CD4-positive, alpha-beta memory T cell (primary cell): Measurements from ENCODE around the gene LCMT2. TPM values are rescaled to one million over a fixed set of nuclear protein-coding genes. Genes with fewer than 3 reads are reported as not detected.

Experiments
- CTCF ChIA-PET: fragments of 350-600 bp; sonication (Branson Sonifier 250); formaldehyde crosslinking; loops from one replicate; lab custom pipeline; 2021; ENCODE audit warnings: inconsistent platforms; ENCODE audit not compliant: partially characterized antibody; lab: Charles Lee
- POLR2A ChIA-PET: fragments of 350-600 bp; sonication (Branson Sonifier 250); formaldehyde crosslinking; loops from one replicate; lab custom pipeline; 2021; ENCODE audit not compliant: partially characterized antibody; lab: Charles Lee
- DNase-seq, 5 donors: peaks; one replicate each; pipeline versions ENCODE4 v3.0.0 to v3.0.0-alpha.2; 2020 to 2022; ENCODE audit warnings: mixed read lengths in 1 of 5
- H3K27ac ChIP-seq: one replicate; pipeline ENCODE4 v1.7.0; 2013; ENCODE audit warnings: low read depth, low read length
- H3K27me3 ChIP-seq: 2 replicates; pipeline ENCODE4 v1.7.0; 2013; ENCODE audit warnings: mild to moderate bottlenecking, low read length, moderate library complexity; ENCODE audit not compliant: insufficient read depth
- H3K36me3 ChIP-seq: 2 replicates; pipeline ENCODE4 v1.7.0; 2013; ENCODE audit warnings: mild to moderate bottlenecking, low read length, moderate library complexity; ENCODE audit not compliant: insufficient read depth
- H3K4me1 ChIP-seq: 2 replicates; pipeline ENCODE4 v1.7.0; 2013; ENCODE audit warnings: mild to moderate bottlenecking, low read length, moderate library complexity; ENCODE audit not compliant: insufficient read depth
- H3K4me3 ChIP-seq, 2 donors: one replicate each; pipeline ENCODE4 v1.7.0; 2013; ENCODE audit warnings: low read length in 2 of 2, mild to moderate bottlenecking in 1 of 2
- H3K9me3 ChIP-seq, 2 donors: one replicate each; pipeline ENCODE4 v1.7.0; 2013; ENCODE audit warnings: low read length in 2 of 2, control low read depth in 1 of 2; ENCODE audit not compliant: control insufficient read depth in 1 of 2
- H3K27ac Mint-ChIP-seq, 7 donors: one replicate each; pipeline ENCODE4 v1.8.0; 2020 to 2021; ENCODE audit warnings: mixed read lengths in 7 of 7, mild to moderate bottlenecking in 6 of 7, inconsistent platforms in 3 of 7, moderate library complexity in 3 of 7
- H3K27me3 Mint-ChIP-seq, 2 donors: one replicate each; pipeline ENCODE4 v1.8.0; 2020 to 2021; ENCODE audit warnings: mixed read lengths in 2 of 2
- H3K36me3 Mint-ChIP-seq, 2 donors: one replicate each; pipeline ENCODE4 v1.8.0; 2020 to 2021; ENCODE audit warnings: mixed read lengths in 2 of 2, inconsistent platforms in 1 of 2, mild to moderate bottlenecking in 1 of 2
- H3K4me1 Mint-ChIP-seq, 4 donors: one replicate each; pipeline ENCODE4 v1.8.0; 2020 to 2021; ENCODE audit warnings: mixed read lengths in 4 of 4, mild to moderate bottlenecking in 1 of 4
- H3K4me3 Mint-ChIP-seq, 8 donors: one replicate each; pipeline ENCODE4 v1.8.0; 2020 to 2021; ENCODE audit warnings: mixed read lengths in 8 of 8, mild to moderate bottlenecking in 7 of 8, moderate library complexity in 6 of 8, inconsistent platforms in 3 of 8
- H3K9me3 Mint-ChIP-seq, 8 donors: one replicate each; pipeline ENCODE4 v1.8.0; 2020 to 2021; ENCODE audit warnings: mixed read lengths in 8 of 8, mild to moderate bottlenecking in 5 of 8, inconsistent platforms in 3 of 8, moderate library complexity in 1 of 8
- intact Hi-C: fragments of 100-400 bp; cut with micrococcal nuclease; formaldehyde crosslinking; loops from one replicate; pipeline ENCODE4 v1.15.1; 2023
- polyA plus RNA-seq, 2 donors: library from polyadenylated mRNA; unstranded; fragments of 300-500 nt; fragmentation: Illumina TruSeq; gene quantifications; one replicate each; pipeline ENCODE4 v1.2.3, GENCODE V29; 2021
- total RNA-seq, 2 experiments: library from RNA; stranded (reverse); gene quantifications; one replicate each; pipeline ENCODE4 v1.2.3, GENCODE V29; 2021

LCMT2 gene
- total and polyA plus RNA-seq, 4 experiments from 2014 or later: 3.3 to 17.8 (median 11.3) TPM

DNA sequence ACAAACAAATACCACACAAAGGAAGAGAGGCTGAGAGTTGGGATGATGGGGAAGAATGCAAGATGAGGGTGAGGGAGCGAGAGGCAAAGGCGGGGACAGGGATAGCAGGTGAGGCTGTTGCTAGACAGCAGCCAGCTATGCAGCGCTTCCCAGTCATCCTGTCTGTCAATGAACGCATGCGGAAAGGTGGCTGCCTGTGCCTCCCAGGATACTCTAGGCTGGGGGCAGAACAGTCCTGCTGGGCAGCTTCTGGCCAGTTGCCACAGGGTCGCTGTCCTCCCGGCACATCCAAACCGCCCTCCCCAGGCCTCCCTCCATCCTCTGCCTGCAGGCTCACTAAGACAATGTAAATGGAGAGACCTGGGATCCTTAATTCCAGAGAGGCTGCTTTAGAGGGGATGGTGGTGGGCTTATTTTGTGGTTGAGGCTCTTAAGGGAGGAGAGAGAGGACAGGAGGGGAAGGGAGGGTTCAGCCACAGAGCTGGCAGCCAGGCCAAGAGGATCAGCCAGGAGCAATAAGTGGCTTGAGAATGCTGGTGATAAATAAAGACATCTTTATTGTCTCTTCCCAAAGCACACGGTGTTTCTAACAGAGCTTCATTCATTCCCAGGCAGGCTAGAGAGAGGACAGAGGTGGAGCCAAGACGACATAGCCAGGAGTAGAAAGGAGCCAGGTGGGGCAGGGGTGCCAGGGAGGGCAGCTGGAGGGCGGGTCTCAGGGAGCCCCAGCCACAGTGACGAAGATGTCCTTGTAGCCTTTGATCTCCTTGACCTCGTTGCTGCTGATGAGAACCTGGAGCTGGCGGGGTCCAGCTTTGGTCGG, 54.4 kb downstream of the LCMT2 start:
- Mint-ChIP-seq H3K27me3 (peaks cover 4 to 6% of the 10 kb centered on the region in 2 donors), H3K4me1 (peaks cover 0 to 4% (median 0%) of the 10 kb centered on the region in 4 donors), H3K4me3 (no peak overlapping the region), H3K27ac (no peak overlapping the region), H3K9me3 (peaks cover 0 to 6% (median 3%) of the 10 kb centered on the region in 8 donors), H3K36me3 (no peaks in the 10 kb centered on the region)
- H3K4me1 ChIP-seq: peaks cover 3% of the 10 kb centered on the region
- intact Hi-C loops: no loop called here
- H3K27ac ChIP-seq: no peak overlapping the region
- H3K9me3 ChIP-seq: no peaks in the 10 kb centered on the region
- CTCF ChIA-PET: interaction anchor here (1.3 to 3.9 kb wide), 2 partner anchors 10 to 51 kb away, joined by 3 to 22 read pairs; no protein-coding TSS in a partner anchor
- no peak overlapping the region for H3K4me3 ChIP-seq
- no peaks in the 10 kb centered on the region for H3K27me3 ChIP-seq
- POLR2A ChIA-PET: interaction anchor here (0.6 kb wide), 1 partner anchor 13 kb away, joined by 3 read pairs; no protein-coding TSS in a partner anchor
- H3K36me3 ChIP-seq: no peaks in the 10 kb centered on the region
- no peak for DNase-seq

- POLR2A ChIA-PET: no interaction called here
- no peaks in the 10 kb centered on the region for H3K36me3 Mint-ChIP-seq
These were observed 56.2 kb downstream of the LCMT2 start for GRCh38 chr15:43274136-43274535.

More at GRCh38 chr15:43274136-43274535, 56.2 kb downstream of the LCMT2 start:
- Histone ChIP-seq H3K36me3 (no peaks in the 10 kb centered on the region), H3K4me1 (peaks cover 7% of the 10 kb centered on the region), H3K4me3 (no peak overlapping the region), H3K27me3 (no peaks in the 10 kb centered on the region), H3K27ac (no peak overlapping the region), H3K9me3 (no peaks in the 10 kb centered on the region)
- no peak for DNase-seq
- Mint-ChIP-seq H3K27me3 (peaks cover 7 to 8% of the 10 kb centered on the region in 2 donors), H3K4me1 (peaks cover 3 to 16% (median 7%) of the 10 kb centered on the region in 4 donors), H3K9me3 (peaks cover 0 to 6% (median 3%) of the 10 kb centered on the region in 8 donors), H3K27ac (peak overlapping the region in 1 of 7 donors; percentile 52), H3K4me3 (no peak overlapping the region)
- intact Hi-C loops: no loop called here
- CTCF ChIA-PET: no interaction called here

Other genes starting within 250 kb of the LCMT2 start
- 10 to 100 TPM; 48.5 to 50.6 TPM for gene UBR1, start 224.5 kb downstream of the LCMT2 start, total RNA-seq
- 10 to 100 TPM; 12.9 to 19.0 TPM for gene UBR1, start 224.5 kb downstream of the LCMT2 start, polyA plus RNA-seq
- gene TMEM62, start 197.0 kb downstream of the LCMT2 start, total RNA-seq: 10 to 100 TPM; 14.3 to 17.4 TPM
- gene TMEM62, start 197.0 kb downstream of the LCMT2 start, polyA plus RNA-seq: 10 to 100 TPM in 1 of 2 donors, 1 to 10 TPM in 1; 3.2 to 10.0 TPM
- gene CCNDBP1, start 145.2 kb downstream of the LCMT2 start, total RNA-seq: 100 to 1,000 TPM; 127 to 128 TPM
- gene CCNDBP1, start 145.2 kb downstream of the LCMT2 start, polyA plus RNA-seq: 100 to 1,000 TPM; 185 to 262 TPM
- not detected for gene EPB42, start 109.6 kb downstream of the LCMT2 start, total RNA-seq
- not detected for gene EPB42, start 109.6 kb downstream of the LCMT2 start, polyA plus RNA-seq
- not detected for gene TGM5, start 63.6 kb downstream of the LCMT2 start, total RNA-seq
- gene TGM5, start 63.6 kb downstream of the LCMT2 start, polyA plus RNA-seq: not detected
- not detected for gene TGM7, start 28.3 kb downstream of the LCMT2 start, total RNA-seq
- not detected for gene TGM7, start 28.3 kb downstream of the LCMT2 start, polyA plus RNA-seq
- 10 to 100 TPM; 34.8 to 36.4 TPM for gene ZSCAN29, start 40.5 kb upstream of the LCMT2 start, total RNA-seq
- gene ZSCAN29, start 40.5 kb upstream of the LCMT2 start, polyA plus RNA-seq: 1 to 10 TPM; 1.4 to 7.6 TPM
- 10 to 100 TPM; 23.6 to 23.9 TPM for gene TUBGCP4, start 40.5 kb upstream of the LCMT2 start, total RNA-seq
- 10 to 100 TPM; 10.2 to 12.1 TPM for gene TUBGCP4, start 40.5 kb upstream of the LCMT2 start, polyA plus RNA-seq
- 10 to 100 TPM; 40.6 to 46.3 TPM for gene TP53BP1, start 162.6 kb upstream of the LCMT2 start, total RNA-seq
- 10 to 100 TPM in 1 of 2 donors, 1 to 10 TPM in 1; 2.7 to 10.5 TPM for gene TP53BP1, start 162.6 kb upstream of the LCMT2 start, polyA plus RNA-seq
- gene MAP1A, start 187.0 kb upstream of the LCMT2 start, total RNA-seq: under 1 TPM; 0.33 to 0.35 TPM
- gene MAP1A, start 187.0 kb upstream of the LCMT2 start, polyA plus RNA-seq: 1 to 10 TPM in 1 of 2 donors, under 1 TPM in 1; 0.10 to 1.8 TPM